GM12891 (cell line): ENCODE results near the gene HCST.

Source experiments
- POLR2A ChIP-seq: IDR thresholded peaks from 2 replicates; pipeline ENCODE4 v1.6.1; 2011; ENCODE audit warnings: low read depth, low read length, control low read depth
- POLR2AphosphoS5 ChIP-seq: IDR thresholded peaks from 2 replicates; pipeline ENCODE4 v1.6.1; 2011; ENCODE audit warnings: low read depth, low read length, control low read depth
- SPI1 ChIP-seq: IDR thresholded peaks from 2 replicates; pipeline ENCODE4 v1.6.1; 2011; ENCODE audit warnings: low read depth, low read length, control low read depth
- TAF1 ChIP-seq: IDR thresholded peaks from 2 replicates; pipeline ENCODE4 v1.6.1; 2011; ENCODE audit warnings: low read depth, low read length, control low read depth

- TF ChIP-seq POLR2AphosphoS5 (no peak; the same call in 1 of the 2 replicates), SPI1 (no peak), POLR2A (no peak), TAF1 (no peak)
These were observed 8.0 kb upstream of the HCST start for GRCh38 chr19:35894342-35894741.
